Thoracic aorta (tissue), 2 donors: ENCODE results near the gene SIGLEC12. TPM values are rescaled to one million over a fixed set of nuclear protein-coding genes. Genes with fewer than 3 reads are reported as not detected.

Source experiments
- ATAC-seq: fragments of 150-250 bp; one replicate; pipeline ENCODE4 v1.8.0; 2017; ENCODE audit warnings: low read depth; ENCODE audit not compliant: insufficient number of reproducible peaks, low FRiP score
- DNase-seq: peaks from one replicate; pipeline ENCODE4 v3.0.0-alpha.2; 2020; ENCODE audit warnings: low spot score
- H3K27ac ChIP-seq, 2 donors: fragments of 200-600 bp; sonication (generic); 1 replicate in 1 of 2; 2 replicates in 1 of 2; pipeline ENCODE4 v1.5.1; 2016; ENCODE audit warnings: mild to moderate bottlenecking in 2 of 2, moderate library complexity in 2 of 2
- H3K27me3 ChIP-seq: fragments of 200-600 bp; sonication (generic); replicated peaks from 2 replicates; pipeline ENCODE4 v1.6.0; 2016; ENCODE audit warnings: mild to moderate bottlenecking; ENCODE audit not compliant: insufficient read depth
- H3K36me3 ChIP-seq: fragments of 200-600 bp; sonication (generic); one replicate; pipeline ENCODE4 v1.5.1; 2016
- H3K4me1 ChIP-seq, 2 donors: fragments of 200-600 bp; sonication (generic); 1 replicate in 1 of 2; 2 replicates in 1 of 2; pipeline versions ENCODE4 v1.5.1 to v1.6.0; 2016; ENCODE audit warnings: low read depth in 2 of 2, mild to moderate bottlenecking in 1 of 2; ENCODE audit not compliant: control insufficient read depth in 1 of 2
- H3K4me3 ChIP-seq: fragments of 200-600 bp; sonication (generic); 2 replicates; pipeline ENCODE4 v1.5.1; 2016; ENCODE audit warnings: mild to moderate bottlenecking
- H3K9me3 ChIP-seq: fragments of 200-600 bp; sonication (generic); 2 replicates; pipeline ENCODE4 v1.5.1; 2016
- CTCF ChIP-seq: fragments of 200-600 bp; sonication (generic); IDR thresholded peaks from one replicate; pipeline ENCODE4 v1.5.1; 2019; ENCODE audit warnings: antibody characterized with exemption
- total RNA-seq, 2 donors: library from RNA; depleted of rRNA; stranded (reverse); fragments of >200 nt; gene quantifications; one replicate each; pipeline versions ENCODE4 v1.1.0 to v1.2.3, GENCODE V29; 2016

SIGLEC12 gene
- total RNA-seq, 2 donors from 2014 or later: 2.2 TPM; not detected in 1

GRCh38 chr19:51530616-51531015 is 29.0 kb upstream of the SIGLEC12 start:
- no peak overlapping the region for H3K4me3 ChIP-seq
- no peak for TF ChIP-seq CTCF
- no peaks in the 10 kb centered on the region for H3K27me3 ChIP-seq
- no peak overlapping the region for H3K27ac ChIP-seq
- ATAC-seq: no peak
- H3K36me3 ChIP-seq: no peaks in the 10 kb centered on the region
- H3K4me1 ChIP-seq: no peaks in the 10 kb centered on the region
- no peaks in the 10 kb centered on the region for H3K9me3 ChIP-seq
- no peak for DNase-seq

- ATAC-seq: no peak
- no peak for TF ChIP-seq CTCF
- no peak overlapping the region for H3K4me3 ChIP-seq
- H3K27me3 ChIP-seq: no peaks in the 10 kb centered on the region
- no peak overlapping the region for H3K27ac ChIP-seq
- H3K9me3 ChIP-seq: no peaks in the 10 kb centered on the region
- H3K4me1 ChIP-seq: no peaks in the 10 kb centered on the region
- DNase-seq: no peak
- no peaks in the 10 kb centered on the region for H3K36me3 ChIP-seq
Observed at GRCh38 chr19:51529301-51529700, 27.7 kb upstream of the SIGLEC12 start.

- Histone ChIP-seq H3K9me3 (no peaks in the 10 kb centered on the region), H3K27me3 (no peaks in the 10 kb centered on the region), H3K36me3 (no peaks in the 10 kb centered on the region), H3K27ac (no peak overlapping the region), H3K4me3 (no peak overlapping the region), H3K4me1 (no peaks in the 10 kb centered on the region)
- ATAC-seq (no peak), DNase-seq (no peak)
- TF ChIP-seq CTCF: no peak
Observed at GRCh38 chr19:51525651-51526050, 24.1 kb upstream of the SIGLEC12 start.

- ATAC-seq (no peak), DNase-seq (no peak)
- no peak for TF ChIP-seq CTCF
- no peak overlapping the region for H3K4me3 ChIP-seq
- no peak overlapping the region for H3K27ac ChIP-seq
- H3K36me3 ChIP-seq: no peaks in the 10 kb centered on the region
- no peaks in the 10 kb centered on the region for H3K4me1 ChIP-seq
- H3K9me3 ChIP-seq: no peaks in the 10 kb centered on the region
- H3K27me3 ChIP-seq: no peaks in the 10 kb centered on the region
Observed at GRCh38 chr19:51524666-51525264, 23.2 kb upstream of the SIGLEC12 start.

GRCh38 chr19:51521781-51522180 is 20.2 kb upstream of the SIGLEC12 start:
- Histone ChIP-seq H3K27ac (no peak overlapping the region), H3K36me3 (no peaks in the 10 kb centered on the region), H3K4me1 (no peaks in the 10 kb centered on the region), H3K4me3 (no peak overlapping the region), H3K9me3 (no peaks in the 10 kb centered on the region), H3K27me3 (no peaks in the 10 kb centered on the region)
- no peak for ATAC-seq
- no peak for DNase-seq
- no peak for TF ChIP-seq CTCF
